22Rv1 (cell line): ENCODE results near the gene ANXA5.

Experiments
- ZFX ChIP-seq: fragments of 450-650 bp; IDR thresholded peaks from 2 replicates; pipeline ENCODE4 v1.6.1; 2017; ENCODE audit warnings: antibody characterized with exemption, borderline replicate concordance
- TF ChIP-seq, protein P1 (sequence below): fragments of 450-650 bp; IDR thresholded peaks from 2 replicates; pipeline ENCODE4 v1.5.1; 2017; ENCODE audit warnings: mild to moderate bottlenecking

GRCh38 chr4:121674191-121674590 lies 22.6 kb downstream of the ANXA5 start:
- TF ChIP-seq, protein P1, sequence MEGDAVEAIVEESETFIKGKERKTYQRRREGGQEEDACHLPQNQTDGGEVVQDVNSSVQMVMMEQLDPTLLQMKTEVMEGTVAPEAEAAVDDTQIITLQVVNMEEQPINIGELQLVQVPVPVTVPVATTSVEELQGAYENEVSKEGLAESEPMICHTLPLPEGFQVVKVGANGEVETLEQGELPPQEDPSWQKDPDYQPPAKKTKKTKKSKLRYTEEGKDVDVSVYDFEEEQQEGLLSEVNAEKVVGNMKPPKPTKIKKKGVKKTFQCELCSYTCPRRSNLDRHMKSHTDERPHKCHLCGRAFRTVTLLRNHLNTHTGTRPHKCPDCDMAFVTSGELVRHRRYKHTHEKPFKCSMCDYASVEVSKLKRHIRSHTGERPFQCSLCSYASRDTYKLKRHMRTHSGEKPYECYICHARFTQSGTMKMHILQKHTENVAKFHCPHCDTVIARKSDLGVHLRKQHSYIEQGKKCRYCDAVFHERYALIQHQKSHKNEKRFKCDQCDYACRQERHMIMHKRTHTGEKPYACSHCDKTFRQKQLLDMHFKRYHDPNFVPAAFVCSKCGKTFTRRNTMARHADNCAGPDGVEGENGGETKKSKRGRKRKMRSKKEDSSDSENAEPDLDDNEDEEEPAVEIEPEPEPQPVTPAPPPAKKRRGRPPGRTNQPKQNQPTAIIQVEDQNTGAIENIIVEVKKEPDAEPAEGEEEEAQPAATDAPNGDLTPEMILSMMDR: no peak
- TF ChIP-seq ZFX: no peak
